WTC11 (cell line): Measurements from ENCODE around the gene TMEM11. TPM values are rescaled to one million over a fixed set of nuclear protein-coding genes. Genes with fewer than 3 reads are reported as not detected.
"Not testable (repeated sequence)": the region's sequence is repeated elsewhere in the genome, so short reads cannot be mapped to it uniquely, and the experiment has no call there.

Experiments
- ATAC-seq: fragments of 200-7000 bp; cut with Tn5 transposase; 2 replicates; pipeline ENCODE4 v1.10.0; 2021; ENCODE audit warnings: mild to moderate bottlenecking, moderate library complexity
- CTCF ChIA-PET: fragments of 300-600 bp; sonication (Branson Sonifier 250); formaldehyde crosslinking; loops from one replicate; lab custom pipeline; 2021; ENCODE audit warnings: antibody characterized with exemption; lab: Charles Lee
- POLR2A ChIA-PET: fragments of 350-600 bp; sonication (Branson Sonifier 250); formaldehyde crosslinking; loops from one replicate; lab custom pipeline; 2021; ENCODE audit warnings: antibody characterized with exemption; lab: Charles Lee
- DNase-seq: peaks from one replicate; pipeline ENCODE4 v3.0.0; 2021; ENCODE audit warnings: low spot score
- H3K27ac Mint-ChIP-seq: 2 replicates; pipeline ENCODE4 v1.8.0; 2021; ENCODE audit warnings: mixed read lengths
- H3K27me3 Mint-ChIP-seq: 2 replicates; pipeline ENCODE4 v1.8.0; 2021; ENCODE audit warnings: low read depth, mild to moderate bottlenecking, moderate library complexity, mixed read lengths
- H3K36me3 Mint-ChIP-seq: 2 replicates; pipeline ENCODE4 v1.8.0; 2021; ENCODE audit warnings: mixed read lengths
- H3K4me1 Mint-ChIP-seq: 2 replicates; pipeline ENCODE4 v1.8.0; 2022; ENCODE audit warnings: mixed read lengths
- H3K4me3 Mint-ChIP-seq: 2 replicates; pipeline ENCODE4 v1.8.0; 2021; ENCODE audit warnings: mild to moderate bottlenecking, moderate library complexity, mixed read lengths
- H3K9me3 Mint-ChIP-seq: 2 replicates; pipeline ENCODE4 v1.8.0; 2021; ENCODE audit warnings: mixed read lengths
- TEAD1 ChIP-seq: sonication (generic); formaldehyde crosslinking; IDR thresholded peaks from 2 replicates; pipeline ENCODE4 v1.8.0; 2022; ENCODE audit warnings: mild to moderate bottlenecking, missing genetic modification reagents
- TP53 ChIP-seq: sonication (generic); formaldehyde crosslinking; IDR thresholded peaks from 2 replicates; pipeline ENCODE4 v1.8.1; 2023; ENCODE audit warnings: mild to moderate bottlenecking, missing genetic modification reagents
- ZNF121 ChIP-seq: sonication (generic); formaldehyde crosslinking; IDR thresholded peaks from 2 replicates; pipeline ENCODE4 v1.8.0; 2023; ENCODE audit warnings: missing genetic modification reagents
- ZNF138 ChIP-seq: sonication (generic); formaldehyde crosslinking; conservative IDR thresholded peaks from 2 replicates; pipeline ENCODE4 v1.8.1; 2022; ENCODE audit warnings: mild to moderate bottlenecking, moderate library complexity, missing genetic modification reagents
- ZNF416 ChIP-seq: fragments of 250-450 bp; sonication (Bioruptor Pico); IDR thresholded peaks from 2 replicates; pipeline ENCODE4 v1.9.0; 2021; ENCODE audit warnings: mild to moderate bottlenecking, inconsistent platforms
- total RNA-seq: library from RNA; stranded (reverse); gene quantifications from 3 replicates; pipeline ENCODE4 v1.2.3, GENCODE V29; 2021
- TF ChIP-seq, protein P1 (sequence below): sonication (generic); formaldehyde crosslinking; IDR thresholded peaks from 2 replicates; pipeline ENCODE4 v1.8.0; 2022; ENCODE audit warnings: mild to moderate bottlenecking, missing genetic modification reagents
- TF ChIP-seq, protein P2 (sequence below): sonication (generic); formaldehyde crosslinking; IDR thresholded peaks from 2 replicates; pipeline ENCODE4 v1.8.0; 2023; ENCODE audit warnings: missing genetic modification reagents, mild to moderate bottlenecking, borderline replicate concordance
- TF ChIP-seq, protein P3 (sequence below): fragments of 250-450 bp; sonication (Bioruptor Pico); IDR thresholded peaks from 2 replicates; pipeline ENCODE4 v1.9.0; 2021; ENCODE audit warnings: moderate library complexity, mild to moderate bottlenecking, inconsistent platforms, borderline replicate concordance
- TF ChIP-seq, protein P4 (sequence below): fragments of 250-450 bp; sonication (Bioruptor Pico); IDR thresholded peaks from 2 replicates; pipeline ENCODE4 v1.9.0; 2021; ENCODE audit warnings: mild to moderate bottlenecking
- TF ChIP-seq, protein P5 (sequence below): sonication (generic); formaldehyde crosslinking; IDR thresholded peaks from 2 replicates; pipeline ENCODE4 v1.8.1; 2022; ENCODE audit warnings: low read depth, missing genetic modification reagents, borderline replicate concordance
- TF ChIP-seq, protein P6 (sequence below): sonication (generic); formaldehyde crosslinking; IDR thresholded peaks from 2 replicates; pipeline ENCODE4 v1.8.1; 2022; ENCODE audit warnings: missing genetic modification reagents, borderline replicate concordance

The TMEM11 gene
- total RNA-seq, 1 experiment from 2014 or later, result 37.0 TPM

DNA sequence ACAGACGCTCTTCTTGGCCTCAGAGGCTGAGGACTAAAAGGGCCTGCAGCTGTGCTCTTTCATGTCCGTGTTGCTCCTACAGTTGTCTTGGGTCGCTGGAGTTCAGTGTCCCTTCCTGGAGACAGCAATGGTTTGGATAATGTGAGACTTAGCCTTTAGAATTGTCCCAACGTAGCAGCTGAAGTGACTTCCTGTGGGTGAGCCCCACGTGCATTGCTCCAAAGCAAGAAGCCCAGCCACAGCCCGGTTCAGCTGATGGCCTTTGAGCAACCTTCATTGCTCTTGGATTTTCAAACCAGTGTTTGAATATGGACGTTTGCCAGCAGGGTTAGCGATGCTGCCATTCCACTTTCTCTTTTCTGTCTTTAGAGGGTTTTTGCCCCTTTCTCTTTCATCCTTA lies 19.7 kb downstream of the TMEM11 start:
- Mint-ChIP-seq H3K4me3 (no peak overlapping the region), H3K4me1 (peaks cover 34% of the 10 kb centered on the region), H3K27me3 (no peaks in the 10 kb centered on the region), H3K36me3 (peaks cover 30% of the 10 kb centered on the region), H3K9me3 (no peaks in the 10 kb centered on the region), H3K27ac (peak overlapping the region; percentile 66)
- DNase-seq (no peak), ATAC-seq (no peak)
- ChIA-PET CTCF (interaction anchor here (1.0 kb wide), 1 partner anchor 201 kb away, joined by 4 read pairs; no protein-coding TSS in a partner anchor), POLR2A (no interaction called here)
- TF ChIP-seq ZNF138 (CRISPR knock-in tag), result no peak
- TF ChIP-seq, protein P1, sequence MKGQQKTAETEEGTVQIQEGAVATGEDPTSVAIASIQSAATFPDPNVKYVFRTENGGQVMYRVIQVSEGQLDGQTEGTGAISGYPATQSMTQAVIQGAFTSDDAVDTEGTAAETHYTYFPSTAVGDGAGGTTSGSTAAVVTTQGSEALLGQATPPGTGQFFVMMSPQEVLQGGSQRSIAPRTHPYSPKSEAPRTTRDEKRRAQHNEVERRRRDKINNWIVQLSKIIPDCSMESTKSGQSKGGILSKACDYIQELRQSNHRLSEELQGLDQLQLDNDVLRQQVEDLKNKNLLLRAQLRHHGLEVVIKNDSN (CRISPR knock-in tag), result no peak

DNA sequence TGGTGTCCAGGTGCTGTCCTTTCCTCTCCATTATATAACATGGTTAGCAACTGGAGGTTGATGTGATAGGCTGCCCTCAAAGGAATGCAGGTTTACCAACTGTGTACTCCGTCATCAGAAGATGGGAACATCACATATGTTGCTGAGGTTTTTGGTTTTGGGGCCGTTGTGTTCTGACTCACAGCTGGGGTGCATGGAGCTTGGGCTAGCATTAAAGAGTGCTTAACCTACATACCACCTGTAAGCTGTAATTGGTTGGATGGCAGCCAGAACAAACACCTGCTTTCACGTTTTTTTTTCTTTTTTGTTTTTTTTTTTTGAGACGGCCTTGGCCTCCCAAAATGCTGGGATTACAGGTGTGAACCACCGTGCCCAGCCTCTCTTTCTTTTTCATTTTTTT lies 20.9 kb downstream of the TMEM11 start:
- CTCF ChIA-PET, result interaction anchor here (0.9 kb wide), 1 partner anchor 74 kb away, joined by 3 read pairs; no protein-coding TSS in a partner anchor
- ATAC-seq (peak; percentile 16; the same call in 1 of the 2 replicates), DNase-seq (no peak)
- no peaks in the 10 kb centered on the region for H3K27me3 Mint-ChIP-seq
- H3K9me3 Mint-ChIP-seq, result no peaks in the 10 kb centered on the region
- peaks cover 22% of the 10 kb centered on the region for H3K36me3 Mint-ChIP-seq
- H3K4me3 Mint-ChIP-seq, result no peak overlapping the region
- H3K27ac Mint-ChIP-seq, result no peak overlapping the region
- TF ChIP-seq ZNF416 (no peak), TP53 (CRISPR knock-in tag) (no peak), TEAD1 (CRISPR knock-in tag) (no peak), ZNF121 (CRISPR knock-in tag) (no peak)
- TF ChIP-seq, protein P2, sequence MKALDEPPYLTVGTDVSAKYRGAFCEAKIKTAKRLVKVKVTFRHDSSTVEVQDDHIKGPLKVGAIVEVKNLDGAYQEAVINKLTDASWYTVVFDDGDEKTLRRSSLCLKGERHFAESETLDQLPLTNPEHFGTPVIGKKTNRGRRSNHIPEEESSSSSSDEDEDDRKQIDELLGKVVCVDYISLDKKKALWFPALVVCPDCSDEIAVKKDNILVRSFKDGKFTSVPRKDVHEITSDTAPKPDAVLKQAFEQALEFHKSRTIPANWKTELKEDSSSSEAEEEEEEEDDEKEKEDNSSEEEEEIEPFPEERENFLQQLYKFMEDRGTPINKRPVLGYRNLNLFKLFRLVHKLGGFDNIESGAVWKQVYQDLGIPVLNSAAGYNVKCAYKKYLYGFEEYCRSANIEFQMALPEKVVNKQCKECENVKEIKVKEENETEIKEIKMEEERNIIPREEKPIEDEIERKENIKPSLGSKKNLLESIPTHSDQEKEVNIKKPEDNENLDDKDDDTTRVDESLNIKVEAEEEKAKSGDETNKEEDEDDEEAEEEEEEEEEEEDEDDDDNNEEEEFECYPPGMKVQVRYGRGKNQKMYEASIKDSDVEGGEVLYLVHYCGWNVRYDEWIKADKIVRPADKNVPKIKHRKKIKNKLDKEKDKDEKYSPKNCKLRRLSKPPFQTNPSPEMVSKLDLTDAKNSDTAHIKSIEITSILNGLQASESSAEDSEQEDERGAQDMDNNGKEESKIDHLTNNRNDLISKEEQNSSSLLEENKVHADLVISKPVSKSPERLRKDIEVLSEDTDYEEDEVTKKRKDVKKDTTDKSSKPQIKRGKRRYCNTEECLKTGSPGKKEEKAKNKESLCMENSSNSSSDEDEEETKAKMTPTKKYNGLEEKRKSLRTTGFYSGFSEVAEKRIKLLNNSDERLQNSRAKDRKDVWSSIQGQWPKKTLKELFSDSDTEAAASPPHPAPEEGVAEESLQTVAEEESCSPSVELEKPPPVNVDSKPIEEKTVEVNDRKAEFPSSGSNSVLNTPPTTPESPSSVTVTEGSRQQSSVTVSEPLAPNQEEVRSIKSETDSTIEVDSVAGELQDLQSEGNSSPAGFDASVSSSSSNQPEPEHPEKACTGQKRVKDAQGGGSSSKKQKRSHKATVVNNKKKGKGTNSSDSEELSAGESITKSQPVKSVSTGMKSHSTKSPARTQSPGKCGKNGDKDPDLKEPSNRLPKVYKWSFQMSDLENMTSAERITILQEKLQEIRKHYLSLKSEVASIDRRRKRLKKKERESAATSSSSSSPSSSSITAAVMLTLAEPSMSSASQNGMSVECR (CRISPR knock-in tag), result no peak
- TF ChIP-seq, protein P3, sequence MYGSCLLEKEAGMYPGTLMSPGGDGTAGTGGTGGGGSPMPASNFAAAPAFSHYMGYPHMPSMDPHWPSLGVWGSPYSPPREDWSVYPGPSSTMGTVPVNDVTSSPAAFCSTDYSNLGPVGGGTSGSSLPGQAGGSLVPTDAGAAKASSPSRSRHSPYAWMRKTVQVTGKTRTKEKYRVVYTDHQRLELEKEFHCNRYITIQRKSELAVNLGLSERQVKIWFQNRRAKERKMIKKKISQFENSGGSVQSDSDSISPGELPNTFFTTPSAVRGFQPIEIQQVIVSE, result no peak
- TF ChIP-seq, protein P4, sequence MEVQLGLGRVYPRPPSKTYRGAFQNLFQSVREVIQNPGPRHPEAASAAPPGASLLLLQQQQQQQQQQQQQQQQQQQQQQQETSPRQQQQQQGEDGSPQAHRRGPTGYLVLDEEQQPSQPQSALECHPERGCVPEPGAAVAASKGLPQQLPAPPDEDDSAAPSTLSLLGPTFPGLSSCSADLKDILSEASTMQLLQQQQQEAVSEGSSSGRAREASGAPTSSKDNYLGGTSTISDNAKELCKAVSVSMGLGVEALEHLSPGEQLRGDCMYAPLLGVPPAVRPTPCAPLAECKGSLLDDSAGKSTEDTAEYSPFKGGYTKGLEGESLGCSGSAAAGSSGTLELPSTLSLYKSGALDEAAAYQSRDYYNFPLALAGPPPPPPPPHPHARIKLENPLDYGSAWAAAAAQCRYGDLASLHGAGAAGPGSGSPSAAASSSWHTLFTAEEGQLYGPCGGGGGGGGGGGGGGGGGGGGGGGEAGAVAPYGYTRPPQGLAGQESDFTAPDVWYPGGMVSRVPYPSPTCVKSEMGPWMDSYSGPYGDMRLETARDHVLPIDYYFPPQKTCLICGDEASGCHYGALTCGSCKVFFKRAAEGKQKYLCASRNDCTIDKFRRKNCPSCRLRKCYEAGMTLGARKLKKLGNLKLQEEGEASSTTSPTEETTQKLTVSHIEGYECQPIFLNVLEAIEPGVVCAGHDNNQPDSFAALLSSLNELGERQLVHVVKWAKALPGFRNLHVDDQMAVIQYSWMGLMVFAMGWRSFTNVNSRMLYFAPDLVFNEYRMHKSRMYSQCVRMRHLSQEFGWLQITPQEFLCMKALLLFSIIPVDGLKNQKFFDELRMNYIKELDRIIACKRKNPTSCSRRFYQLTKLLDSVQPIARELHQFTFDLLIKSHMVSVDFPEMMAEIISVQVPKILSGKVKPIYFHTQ (CRISPR knock-in tag), result no peak
- TF ChIP-seq, protein P5, sequence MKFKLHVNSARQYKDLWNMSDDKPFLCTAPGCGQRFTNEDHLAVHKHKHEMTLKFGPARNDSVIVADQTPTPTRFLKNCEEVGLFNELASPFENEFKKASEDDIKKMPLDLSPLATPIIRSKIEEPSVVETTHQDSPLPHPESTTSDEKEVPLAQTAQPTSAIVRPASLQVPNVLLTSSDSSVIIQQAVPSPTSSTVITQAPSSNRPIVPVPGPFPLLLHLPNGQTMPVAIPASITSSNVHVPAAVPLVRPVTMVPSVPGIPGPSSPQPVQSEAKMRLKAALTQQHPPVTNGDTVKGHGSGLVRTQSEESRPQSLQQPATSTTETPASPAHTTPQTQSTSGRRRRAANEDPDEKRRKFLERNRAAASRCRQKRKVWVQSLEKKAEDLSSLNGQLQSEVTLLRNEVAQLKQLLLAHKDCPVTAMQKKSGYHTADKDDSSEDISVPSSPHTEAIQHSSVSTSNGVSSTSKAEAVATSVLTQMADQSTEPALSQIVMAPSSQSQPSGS, result no peak
- TF ChIP-seq, protein P6, sequence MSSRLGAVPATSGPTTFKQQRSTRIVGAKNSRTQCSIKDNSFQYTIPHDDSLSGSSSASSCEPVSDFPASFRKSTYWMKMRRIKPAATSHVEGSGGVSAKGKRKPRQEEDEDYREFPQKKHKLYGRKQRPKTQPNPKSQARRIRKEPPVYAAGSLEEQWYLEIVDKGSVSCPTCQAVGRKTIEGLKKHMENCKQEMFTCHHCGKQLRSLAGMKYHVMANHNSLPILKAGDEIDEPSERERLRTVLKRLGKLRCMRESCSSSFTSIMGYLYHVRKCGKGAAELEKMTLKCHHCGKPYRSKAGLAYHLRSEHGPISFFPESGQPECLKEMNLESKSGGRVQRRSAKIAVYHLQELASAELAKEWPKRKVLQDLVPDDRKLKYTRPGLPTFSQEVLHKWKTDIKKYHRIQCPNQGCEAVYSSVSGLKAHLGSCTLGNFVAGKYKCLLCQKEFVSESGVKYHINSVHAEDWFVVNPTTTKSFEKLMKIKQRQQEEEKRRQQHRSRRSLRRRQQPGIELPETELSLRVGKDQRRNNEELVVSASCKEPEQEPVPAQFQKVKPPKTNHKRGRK (CRISPR knock-in tag), result no peak
- H3K4me1 Mint-ChIP-seq, result peaks cover 24% of the 10 kb centered on the region
- POLR2A ChIA-PET, result no interaction called here

DNA sequence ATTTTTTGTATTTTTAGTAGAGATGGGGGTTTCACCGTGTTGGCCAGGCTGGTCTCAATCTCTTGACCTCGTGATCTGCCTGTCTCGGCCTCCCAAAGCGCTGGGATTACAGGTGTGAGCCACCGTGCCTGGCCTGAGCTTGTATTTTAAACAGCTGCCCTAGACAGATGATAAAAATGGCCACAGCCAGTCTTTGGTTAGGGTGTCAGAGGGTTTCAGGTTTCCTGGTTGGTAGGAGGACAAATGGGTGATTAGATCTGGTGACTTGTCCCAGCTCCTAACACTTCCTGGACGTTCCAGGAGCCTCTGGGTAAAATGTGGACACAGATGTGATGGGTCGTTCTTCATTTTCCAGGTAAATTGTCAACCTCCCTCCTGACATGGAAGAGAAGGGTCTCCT lies 21.5 kb downstream of the TMEM11 start:
- Mint-ChIP-seq H3K27ac (peak overlapping the region; percentile 37; the same call in 1 of the 2 replicates), H3K36me3 (peaks cover 16% of the 10 kb centered on the region), H3K4me1 (peaks cover 24% of the 10 kb centered on the region)
- ATAC-seq, H3K4me3 Mint-ChIP-seq, DNase-seq, H3K27me3 Mint-ChIP-seq, POLR2A ChIA-PET, H3K9me3 Mint-ChIP-seq: not testable (repeated sequence)
- CTCF ChIA-PET, result interaction anchor here (0.8 to 0.9 kb wide), 2 partner anchors 73 to 93 kb away, joined by 3 read pairs; no protein-coding TSS in a partner anchor
